SU-DHL-6 (cell line): ENCODE results near the gene IFIT2.

Source experiments
- H2AFZ ChIP-seq: fragments of 200-600 bp; sonication (generic); 2 replicates; pipeline ENCODE4 v1.6.1; 2014; ENCODE audit warnings: low read depth, mild to moderate bottlenecking, moderate library complexity, mixed read lengths, antibody characterized with exemption, low read length; ENCODE audit not compliant: severe bottlenecking
- H3F3A ChIP-seq: fragments of 200-600 bp; shearing (Covaris generic); 2 replicates; pipeline ENCODE4 v1.6.0; 2016; ENCODE audit warnings: antibody characterized with exemption, mild to moderate bottlenecking; ENCODE audit not compliant: insufficient read depth
- H3K27ac ChIP-seq: fragments of 200-600 bp; sonication (generic); 2 replicates; pipeline ENCODE4 v1.5.1; 2016; ENCODE audit warnings: low read depth, mild to moderate bottlenecking, low read length, moderate library complexity, mixed read lengths
- H3K27me3 ChIP-seq: fragments of 200-600 bp; sonication (generic), shearing (Covaris generic); 2 replicates; pipeline ENCODE4 v1.6.0; 2014; ENCODE audit warnings: mild to moderate bottlenecking, low read length
- H3K36me3 ChIP-seq: fragments of 200-600 bp; sonication (generic); 2 replicates; pipeline ENCODE4 v1.6.1; 2014; ENCODE audit warnings: mild to moderate bottlenecking, low read length, mixed read lengths
- H3K4me2 ChIP-seq: fragments of 300-600, 200-600 bp; shearing (Covaris generic), sonication (generic); 2 replicates; pipeline ENCODE4 v1.6.0; 2014; ENCODE audit warnings: low read length, low read depth, mild to moderate bottlenecking; ENCODE audit not compliant: poor library complexity, severe bottlenecking
- H3K4me3 ChIP-seq: fragments of 200-600 bp; sonication (generic); 2 replicates; pipeline ENCODE4 v1.5.1; 2014; ENCODE audit warnings: antibody characterized with exemption, low read length, mild to moderate bottlenecking, mixed read lengths; ENCODE audit not compliant: insufficient read depth, poor library complexity, severe bottlenecking
- H3K79me2 ChIP-seq: fragments of 200-600 bp; sonication (generic); 2 replicates; pipeline ENCODE4 v1.6.1; 2014; ENCODE audit warnings: mild to moderate bottlenecking, low read length, moderate library complexity; ENCODE audit not compliant: insufficient read depth
- H3K9ac ChIP-seq: fragments of 200-600 bp; sonication (generic); 2 replicates; pipeline ENCODE4 v1.7.0; 2014; ENCODE audit warnings: mild to moderate bottlenecking, low read length
- H3K9me2 ChIP-seq: fragments of 200-600 bp; sonication (generic); replicated peaks from 2 replicates; pipeline ENCODE4 v1.6.1; 2014; ENCODE audit warnings: low read length; ENCODE audit not compliant: insufficient read depth
- H3K9me3 ChIP-seq: fragments of 200-600 bp; sonication (generic); 2 replicates; pipeline ENCODE4 v1.6.1; 2014; ENCODE audit warnings: low read length, mixed read lengths; ENCODE audit not compliant: insufficient read depth
- H4K20me1 ChIP-seq: fragments of 200-600 bp; sonication (generic); 2 replicates; pipeline ENCODE4 v1.6.1; 2014; ENCODE audit warnings: low read depth, mild to moderate bottlenecking, antibody characterized with exemption, low read length, moderate library complexity, mixed read lengths
- CTCF ChIP-seq: fragments of 200-600 bp; sonication (generic); IDR thresholded peaks from one replicate; pipeline ENCODE4 v1.5.1; 2017; ENCODE audit warnings: antibody characterized with exemption, mild to moderate bottlenecking, low read length, moderate library complexity; ENCODE audit not compliant: insufficient read depth, poor library complexity, severe bottlenecking
- EZH2phosphoT487 ChIP-seq: fragments of 200-600 bp; sonication (generic), shearing (Covaris generic); conservative IDR thresholded peaks from 2 replicates; pipeline ENCODE4 v1.6.1; 2018; ENCODE audit warnings: mild to moderate bottlenecking, antibody characterized with exemption, low read length, moderate library complexity, mixed read lengths

The IFIT2 gene

GRCh38 chr10:89304026-89304425 lies 2.2 kb downstream of the IFIT2 start:
- H3F3A ChIP-seq: 0 out of 2 replicates have a peak, but pooled peaks cover 3% of the 10 kb centered on the region
- no peaks in the 10 kb centered on the region for H4K20me1 ChIP-seq
- H3K27ac ChIP-seq: no peak overlapping the region
- H2AFZ ChIP-seq: no peak overlapping the region
- no peak overlapping the region for H3K4me2 ChIP-seq
- H3K9me2 ChIP-seq: no peaks in the 10 kb centered on the region
- no peak overlapping the region for H3K9ac ChIP-seq
- no peak for TF ChIP-seq EZH2phosphoT487
- no peak for TF ChIP-seq CTCF
- H3K36me3 ChIP-seq: no peaks in the 10 kb centered on the region
- H3K9me3 ChIP-seq: no peaks in the 10 kb centered on the region
- H3K79me2 ChIP-seq: no peaks in the 10 kb centered on the region
- H3K4me3 ChIP-seq: no peak overlapping the region
- no peaks in the 10 kb centered on the region for H3K27me3 ChIP-seq

- Histone ChIP-seq H4K20me1 (no peaks in the 10 kb centered on the region), H3K9ac (no peak overlapping the region), H3K79me2 (no peaks in the 10 kb centered on the region), H3K4me2 (no peak overlapping the region), H3K4me3 (no peak overlapping the region), H2AFZ (no peak overlapping the region), H3F3A (0 out of 2 replicates have a peak, but pooled peaks cover 3% of the 10 kb centered on the region), H3K27ac (no peak overlapping the region), H3K9me3 (no peaks in the 10 kb centered on the region), H3K36me3 (no peaks in the 10 kb centered on the region), H3K27me3 (no peaks in the 10 kb centered on the region), H3K9me2 (no peaks in the 10 kb centered on the region)
- TF ChIP-seq CTCF (no peak), EZH2phosphoT487 (no peak)
These were observed 2.6 kb downstream of the IFIT2 start for GRCh38 chr10:89304446-89304845.

- Histone ChIP-seq H3K4me2 (no peak overlapping the region), H3K27me3 (no peaks in the 10 kb centered on the region), H3K9me2 (no peaks in the 10 kb centered on the region), H3K27ac (no peak overlapping the region), H3K9me3 (no peaks in the 10 kb centered on the region), H3K9ac (no peak overlapping the region), H4K20me1 (no peaks in the 10 kb centered on the region), H2AFZ (no peak overlapping the region), H3F3A (0 out of 2 replicates have a peak, but pooled peaks cover 3% of the 10 kb centered on the region), H3K4me3 (no peak overlapping the region), H3K79me2 (no peaks in the 10 kb centered on the region), H3K36me3 (no peaks in the 10 kb centered on the region)
- no peak for TF ChIP-seq EZH2phosphoT487
- TF ChIP-seq CTCF: no peak
These were observed 3.1 kb downstream of the IFIT2 start for GRCh38 chr10:89304925-89305324.
